HEK293T (cell line): ENCODE data around the gene CRYBG1.
"Not testable (repeated sequence)": the region's sequence is repeated elsewhere in the genome, so short reads cannot be mapped to it uniquely, and the experiment has no call there.

Experiments used
- CTCF ChIA-PET: fragments of 350-600 bp; formaldehyde crosslinking; extraction: SDS; loops from one replicate; lab custom pipeline; 2021; ENCODE audit warnings: antibody characterized with exemption, inconsistent platforms; lab: Yijun Ruan, JAX
- POLR2A ChIA-PET: fragments of 350-600 bp; formaldehyde crosslinking; extraction: SDS; loops from one replicate; lab custom pipeline; 2020; ENCODE audit warnings: antibody characterized with exemption, inconsistent platforms; lab: Yijun Ruan, JAX
- DNase-seq: peaks from one replicate; pipeline ENCODE4 v3.0.0; 2012; ENCODE audit warnings: mixed read lengths; ENCODE audit errors: extremely low spot score
- ARNT ChIP-seq: fragments of 450-650 bp; IDR thresholded peaks from 2 replicates; pipeline ENCODE4 v1.6.1; 2017; ENCODE audit warnings: mild to moderate bottlenecking
- BHLHE40 ChIP-seq: fragments of 450-650 bp; IDR thresholded peaks from 2 replicates; pipeline ENCODE4 v1.6.1; 2016; ENCODE audit warnings: mild to moderate bottlenecking, moderate library complexity, borderline replicate concordance
- CTBP1 ChIP-seq: fragments of 450-650 bp; IDR thresholded peaks from 2 replicates; pipeline ENCODE4 v1.6.1; 2016; ENCODE audit warnings: borderline replicate concordance
- ELF4 ChIP-seq: fragments of 450-650 bp; IDR thresholded peaks from 2 replicates; pipeline ENCODE4 v1.6.1; 2017; ENCODE audit warnings: antibody characterized with exemption
- FOXA1 ChIP-seq: fragments of 450-650 bp; IDR thresholded peaks from 2 replicates; pipeline ENCODE4 v1.6.1; 2016; ENCODE audit warnings: mild to moderate bottlenecking
- FOXK2 ChIP-seq: fragments of 450-650 bp; IDR thresholded peaks from 2 replicates; pipeline ENCODE4 v1.6.1; 2016; ENCODE audit warnings: mild to moderate bottlenecking
- FOXM1 ChIP-seq: fragments of 450-650 bp; IDR thresholded peaks from 2 replicates; pipeline ENCODE4 v1.6.1; 2017; ENCODE audit warnings: mild to moderate bottlenecking, borderline replicate concordance
- HDGF ChIP-seq: fragments of 450-650 bp; IDR thresholded peaks from 2 replicates; pipeline ENCODE4 v1.6.1; 2017; ENCODE audit warnings: antibody characterized with exemption, borderline replicate concordance
- L3MBTL2 ChIP-seq: fragments of 450-650 bp; conservative IDR thresholded peaks from 2 replicates; pipeline ENCODE4 v1.6.1; 2016; ENCODE audit warnings: mild to moderate bottlenecking
- LEF1 ChIP-seq: fragments of 450-650 bp; IDR thresholded peaks from 2 replicates; pipeline ENCODE4 v1.6.1; 2017; ENCODE audit warnings: mild to moderate bottlenecking, borderline replicate concordance
- NFRKB ChIP-seq: fragments of 450-650 bp; IDR thresholded peaks from 2 replicates; pipeline ENCODE4 v1.6.1; 2016; ENCODE audit warnings: mild to moderate bottlenecking, moderate library complexity
- SP1 ChIP-seq: fragments of 450-650 bp; IDR thresholded peaks from 2 replicates; pipeline ENCODE4 v1.6.1; 2017
- SUZ12 ChIP-seq: fragments of 450-650 bp; IDR thresholded peaks from 2 replicates; pipeline ENCODE4 v1.6.1; 2016; ENCODE audit warnings: mild to moderate bottlenecking
- TARDBP ChIP-seq: fragments of 450-650 bp; IDR thresholded peaks from 2 replicates; pipeline ENCODE4 v1.6.1; 2016
- ZNF384 ChIP-seq: fragments of 450-650 bp; IDR thresholded peaks from 2 replicates; pipeline ENCODE4 v1.6.1; 2016
- TF ChIP-seq, protein P1 (sequence below): fragments of 450-650 bp; IDR thresholded peaks from 2 replicates; pipeline ENCODE4 v1.6.1; 2016

CRYBG1 gene

DNA sequence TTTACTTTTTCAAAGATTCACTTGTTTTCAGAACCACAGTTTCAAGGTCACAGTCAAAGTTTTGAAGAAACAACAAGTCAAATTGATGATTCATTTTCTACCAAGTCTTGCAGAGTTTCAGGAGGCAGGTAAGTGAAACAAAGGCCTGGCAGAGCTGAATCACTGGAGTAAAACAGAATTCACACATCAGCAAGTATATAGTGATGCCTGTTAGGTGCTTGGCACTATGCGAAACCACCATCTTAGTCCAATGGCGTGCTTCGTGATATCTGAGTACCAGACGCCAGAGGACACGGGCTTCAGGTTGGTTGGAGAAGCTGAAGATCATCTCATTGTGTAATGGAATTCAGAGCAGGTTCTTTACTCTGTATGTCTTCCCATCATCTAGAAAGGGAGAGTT lies 192.9 kb downstream of the CRYBG1 start:
- TF ChIP-seq CTBP1 (no peak), FOXA1 (no peak), HDGF (no peak), ZNF384 (no peak), L3MBTL2 (no peak), LEF1 (no peak), SP1 (no peak), ELF4 (no peak), SUZ12 (no peak), FOXM1 (no peak), FOXK2 (no peak), NFRKB (no peak), TARDBP (no peak), ARNT (no peak), BHLHE40 (no peak)
- TF ChIP-seq, protein P1, sequence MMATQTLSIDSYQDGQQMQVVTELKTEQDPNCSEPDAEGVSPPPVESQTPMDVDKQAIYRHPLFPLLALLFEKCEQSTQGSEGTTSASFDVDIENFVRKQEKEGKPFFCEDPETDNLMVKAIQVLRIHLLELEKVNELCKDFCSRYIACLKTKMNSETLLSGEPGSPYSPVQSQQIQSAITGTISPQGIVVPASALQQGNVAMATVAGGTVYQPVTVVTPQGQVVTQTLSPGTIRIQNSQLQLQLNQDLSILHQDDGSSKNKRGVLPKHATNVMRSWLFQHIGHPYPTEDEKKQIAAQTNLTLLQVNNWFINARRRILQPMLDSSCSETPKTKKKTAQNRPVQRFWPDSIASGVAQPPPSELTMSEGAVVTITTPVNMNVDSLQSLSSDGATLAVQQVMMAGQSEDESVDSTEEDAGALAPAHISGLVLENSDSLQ = no peak
- ChIA-PET CTCF (interaction anchor here (0.6 kb wide), 1 partner anchor 411 kb away, joined by 3 read pairs; no protein-coding TSS in a partner anchor), POLR2A (no interaction called here)
- no peak for DNase-seq

DNA sequence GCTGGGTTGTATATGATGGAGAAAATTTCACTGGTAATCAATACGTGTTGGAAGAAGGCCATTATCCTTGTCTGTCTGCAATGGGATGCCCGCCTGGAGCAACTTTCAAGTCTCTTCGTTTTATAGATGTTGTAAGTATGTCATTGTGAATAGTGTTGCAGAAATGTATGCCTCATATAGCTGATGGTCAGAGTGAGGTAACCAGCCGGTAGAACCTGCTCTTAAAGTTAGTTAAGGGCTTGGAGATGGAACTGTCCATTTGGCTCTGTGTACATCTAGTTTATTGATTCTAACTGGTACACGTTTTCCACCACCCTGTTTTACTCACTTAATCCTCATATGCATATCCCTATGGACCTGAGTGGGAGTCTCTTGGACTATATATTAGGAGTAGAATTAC lies 195.2 kb downstream of the CRYBG1 start:
- CTCF ChIA-PET = no interaction called here
- POLR2A ChIA-PET = no interaction called here
- no peak for TF ChIP-seq SUZ12
- no peak for TF ChIP-seq ARNT
- no peak for TF ChIP-seq HDGF
- TF ChIP-seq FOXA1 = no peak
- no peak for TF ChIP-seq ZNF384
- TF ChIP-seq NFRKB = no peak
- no peak for TF ChIP-seq SP1
- no peak for TF ChIP-seq CTBP1
- TF ChIP-seq FOXM1 = no peak
- TF ChIP-seq, protein P1 = no peak
- TF ChIP-seq LEF1 = no peak
- TF ChIP-seq L3MBTL2 = no peak
- no peak for TF ChIP-seq ELF4
- no peak for TF ChIP-seq TARDBP
- no peak for TF ChIP-seq BHLHE40
- no peak for TF ChIP-seq FOXK2
- no peak for DNase-seq

DNA sequence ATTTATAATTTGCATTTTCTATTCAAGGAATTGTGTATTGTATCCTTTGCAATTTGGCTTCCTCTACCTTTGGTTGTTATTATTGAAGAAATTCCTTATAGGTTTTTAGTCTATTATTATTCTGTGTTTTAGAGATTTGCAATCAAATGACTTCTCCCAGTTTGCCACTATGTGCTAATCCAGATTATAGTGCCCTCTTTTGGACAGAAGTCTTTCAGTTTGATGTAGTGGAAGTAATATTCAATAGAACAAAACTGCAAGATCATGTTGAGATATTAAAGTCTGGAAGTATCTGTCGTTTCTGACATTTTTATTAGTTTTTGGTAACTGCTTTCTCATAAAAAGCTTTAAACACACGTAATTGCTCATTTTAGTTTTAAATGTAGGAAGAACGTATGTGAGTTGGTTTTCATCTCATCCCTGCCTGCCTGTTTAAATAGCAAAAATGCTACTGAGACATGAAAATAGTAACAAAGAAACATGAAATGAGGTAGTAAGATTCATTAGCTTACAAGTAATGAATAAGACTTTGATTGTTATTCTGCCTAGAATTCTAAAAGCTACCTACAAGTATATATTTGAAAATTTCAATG lies 195.9 kb downstream of the CRYBG1 start:
- ChIA-PET POLR2A (no interaction called here), CTCF (no interaction called here)
- TF ChIP-seq FOXM1 = no peak
- no peak for TF ChIP-seq LEF1
- TF ChIP-seq L3MBTL2 = no peak
- TF ChIP-seq HDGF = no peak
- no peak for TF ChIP-seq TARDBP
- TF ChIP-seq SUZ12 = no peak
- TF ChIP-seq, protein P1 = no peak
- no peak for TF ChIP-seq BHLHE40
- TF ChIP-seq NFRKB = no peak
- TF ChIP-seq FOXK2 = no peak
- TF ChIP-seq CTBP1 = no peak
- no peak for TF ChIP-seq FOXA1
- no peak for TF ChIP-seq ELF4
- TF ChIP-seq SP1 = no peak
- TF ChIP-seq ZNF384 = no peak
- DNase-seq = no peak

DNA sequence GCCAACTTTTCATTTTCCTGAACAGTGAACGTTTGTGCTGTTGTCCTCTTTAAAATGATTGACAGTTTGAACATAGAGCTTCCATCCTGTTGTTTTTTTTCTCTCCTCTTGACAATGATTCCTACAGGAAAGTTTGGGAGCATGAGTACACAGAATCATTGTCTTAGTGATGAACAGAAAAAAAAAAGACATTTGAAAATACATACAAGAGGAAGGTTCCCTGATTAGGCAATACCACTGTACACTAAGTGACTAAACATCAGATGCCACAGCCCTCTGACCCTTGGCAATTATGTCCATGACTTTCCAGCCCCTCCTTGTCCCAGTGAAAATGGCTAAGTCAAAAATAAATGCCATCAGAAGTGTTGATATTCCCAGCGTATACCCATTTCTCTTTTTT lies 197.3 kb downstream of the CRYBG1 start:
- no peak for TF ChIP-seq SUZ12
- TF ChIP-seq LEF1 = no peak
- no peak for TF ChIP-seq FOXK2
- TF ChIP-seq ZNF384 = no peak
- TF ChIP-seq, protein P1 = peak; percentile 48; the same call in 1 of the 2 replicates
- ChIA-PET POLR2A (no interaction called here), CTCF (interaction anchor here (0.7 to 0.8 kb wide), 3 partner anchors 8 to 48 kb away, joined by 3 read pairs; no protein-coding TSS in a partner anchor)
- no peak for DNase-seq

DNA sequence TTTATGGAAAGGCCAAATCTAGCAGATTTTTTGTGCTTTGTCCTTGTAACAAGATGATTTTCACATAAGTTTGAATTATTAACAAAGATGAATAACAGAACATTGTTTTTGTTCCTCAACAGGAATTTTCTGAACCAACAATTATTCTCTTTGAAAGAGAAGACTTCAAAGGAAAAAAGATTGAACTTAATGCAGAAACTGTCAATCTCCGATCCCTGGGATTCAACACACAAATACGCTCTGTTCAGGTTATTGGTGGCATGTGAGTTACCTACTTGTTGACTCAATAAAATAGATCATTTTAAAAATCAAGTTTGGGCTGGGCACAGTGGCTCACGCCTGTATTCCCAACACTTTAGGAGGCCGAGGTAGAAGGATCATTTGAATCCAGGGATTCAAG lies 197.8 kb downstream of the CRYBG1 start:
- POLR2A ChIA-PET = no interaction called here
- CTCF ChIA-PET = interaction anchor here (0.7 to 0.8 kb wide), 2 partner anchors 8 to 9 kb away, joined by 3 read pairs; no protein-coding TSS in a partner anchor

DNA sequence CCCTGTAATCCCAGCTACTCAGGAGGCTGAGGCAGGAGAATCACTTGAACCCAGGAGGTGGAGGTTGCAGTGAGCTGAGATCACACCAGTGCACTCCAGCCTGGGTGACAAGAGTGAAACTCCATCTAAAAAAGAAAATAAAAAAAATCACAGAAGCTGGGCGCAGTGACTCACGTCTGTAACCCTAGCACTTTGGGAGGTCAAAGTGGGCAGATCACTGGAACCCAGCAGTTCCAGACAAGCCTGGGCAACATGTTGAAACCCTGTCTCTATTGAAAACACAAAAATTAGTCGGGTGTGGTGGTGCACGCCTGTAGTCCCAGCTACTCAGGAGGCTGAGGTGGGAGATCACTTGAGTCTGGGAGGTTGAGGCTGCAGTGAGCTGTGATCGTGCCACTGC lies 199.1 kb downstream of the CRYBG1 start:
- DNase-seq, POLR2A ChIA-PET: not testable (repeated sequence)
- CTCF ChIA-PET = interaction anchor here (0.7 to 1.0 kb wide), 2 partner anchors 117 to 438 kb away, joined by 3 to 4 read pairs; no protein-coding TSS in a partner anchor

More for the DNA sequence above, 197.8 kb downstream of the CRYBG1 start:
- TF ChIP-seq ELF4 (no peak), ARNT (no peak), SP1 (no peak), LEF1 (no peak), NFRKB (no peak), FOXM1 (no peak), FOXK2 (no peak), L3MBTL2 (no peak), ZNF384 (no peak), SUZ12 (no peak)
- TF ChIP-seq, protein P1 = no peak
- no peak for DNase-seq
